Mesodermal cell (in vitro differentiated cells): ENCODE data around the gene LEF1.

Experiments
- H3K27ac ChIP-seq: 2 replicates; pipeline ENCODE4 v1.7.0; 2013; ENCODE audit warnings: mild to moderate bottlenecking, low read depth, low read length, moderate library complexity; ENCODE audit not compliant: severe bottlenecking
- H3K36me3 ChIP-seq: 2 replicates; pipeline ENCODE4 v1.7.1; 2013; ENCODE audit warnings: mild to moderate bottlenecking, low read length, moderate library complexity; ENCODE audit not compliant: control insufficient read depth, insufficient read depth
- H3K4me1 ChIP-seq: one replicate; pipeline ENCODE4 v1.7.1; 2013; ENCODE audit warnings: mild to moderate bottlenecking, low read length; ENCODE audit not compliant: insufficient read depth, control insufficient read depth, poor library complexity, severe bottlenecking
- H3K4me3 ChIP-seq: 2 replicates; pipeline ENCODE4 v1.7.0; 2013; ENCODE audit warnings: low read length, control low read depth, mild to moderate bottlenecking; ENCODE audit not compliant: insufficient read depth, poor library complexity, severe bottlenecking; ENCODE audit errors: extremely low read depth
- H3K9me3 ChIP-seq: 2 replicates; pipeline ENCODE4 v1.7.1; 2013; ENCODE audit warnings: mild to moderate bottlenecking, low read length, moderate library complexity; ENCODE audit not compliant: control insufficient read depth
- WGBS, 2 experiments: methylation state at CpG; one replicate each; pipeline ENCODE4 v1.1.5; 2013; ENCODE audit warnings: missing lambda C conversion rate in 2 of 2; ENCODE audit not compliant: insufficient coverage in 2 of 2; 5-methylcytosine and 5-hydroxymethylcytosine counted together

LEF1 gene

GRCh38 chr4:108036213-108036612 is 132.5 kb downstream of the LEF1 start:
- Histone ChIP-seq H3K27ac (no peak overlapping the region), H3K4me1 (no peaks in the 10 kb centered on the region), H3K4me3 (no peak overlapping the region), H3K36me3 (peaks cover 17% of the 10 kb centered on the region), H3K9me3 (peaks cover 6% of the 10 kb centered on the region)
- WGBS, 2 experiments: 100% methylated on average over 2 of the region's 7 CpGs

- WGBS, 2 experiments: 92 to 97% methylated on average over 5 to 6 of the region's 6 CpGs
These were observed 133.0 kb downstream of the LEF1 start for GRCh38 chr4:108035691-108036090.

GRCh38 chr4:108034565-108034964 is 134.2 kb downstream of the LEF1 start:
- Histone ChIP-seq H3K36me3 (peaks cover 21% of the 10 kb centered on the region), H3K4me1 (peaks cover 2% of the 10 kb centered on the region), H3K4me3 (no peak overlapping the region), H3K9me3 (peaks cover 6% of the 10 kb centered on the region), H3K27ac (no peak overlapping the region)
- WGBS, 2 experiments: 93 to 98% methylated on average over 7 of the region's 7 CpGs

More at GRCh38 chr4:108035691-108036090, 133.0 kb downstream of the LEF1 start:
- Histone ChIP-seq H3K36me3 (peaks cover 21% of the 10 kb centered on the region), H3K4me3 (no peak overlapping the region), H3K27ac (no peak overlapping the region), H3K9me3 (peaks cover 6% of the 10 kb centered on the region), H3K4me1 (no peaks in the 10 kb centered on the region)

- no peak overlapping the region for H3K27ac ChIP-seq
- H3K9me3 ChIP-seq: peaks cover 6% of the 10 kb centered on the region
- H3K4me1 ChIP-seq: peaks cover 2% of the 10 kb centered on the region
- no peak overlapping the region for H3K4me3 ChIP-seq
- H3K36me3 ChIP-seq: peaks cover 27% of the 10 kb centered on the region
These were observed 135.4 kb downstream of the LEF1 start for GRCh38 chr4:108033348-108033747.

- Histone ChIP-seq H3K4me3 (no peak overlapping the region), H3K36me3 (peaks cover 39% of the 10 kb centered on the region), H3K9me3 (peaks cover 6% of the 10 kb centered on the region), H3K4me1 (peaks cover 2% of the 10 kb centered on the region), H3K27ac (no peak overlapping the region)
- WGBS, 2 experiments: 89 to 100% methylated on average over 1 of the region's 4 CpGs
These were observed 137.2 kb downstream of the LEF1 start for GRCh38 chr4:108031427-108032083.

- Histone ChIP-seq H3K36me3 (peaks cover 40% of the 10 kb centered on the region), H3K4me1 (peaks cover 2% of the 10 kb centered on the region), H3K9me3 (peaks cover 6% of the 10 kb centered on the region), H3K27ac (no peak overlapping the region), H3K4me3 (no peak overlapping the region)
- WGBS, 2 experiments: no CpG with 5 or more reads among the region's 2 CpGs
These were observed 138.4 kb downstream of the LEF1 start for GRCh38 chr4:108030332-108030731.

GRCh38 chr4:108029731-108030130 is 139.0 kb downstream of the LEF1 start:
- Histone ChIP-seq H3K36me3 (peaks cover 46% of the 10 kb centered on the region), H3K9me3 (peaks cover 6% of the 10 kb centered on the region), H3K4me3 (no peak overlapping the region), H3K27ac (no peak overlapping the region), H3K4me1 (peaks cover 2% of the 10 kb centered on the region)
- 93% methylated on average over 4 to 5 of the region's 5 CpGs for WGBS, 2 experiments

GRCh38 chr4:108029016-108029720 is 139.6 kb downstream of the LEF1 start:
- no peak overlapping the region for H3K4me3 ChIP-seq
- H3K4me1 ChIP-seq: peaks cover 2% of the 10 kb centered on the region
- peaks cover 46% of the 10 kb centered on the region for H3K36me3 ChIP-seq
- H3K27ac ChIP-seq: no peak overlapping the region
- WGBS, 2 experiments: 96 to 97% methylated on average over 8 to 9 of the region's 9 CpGs
- H3K9me3 ChIP-seq: peaks cover 6% of the 10 kb centered on the region

- Histone ChIP-seq H3K9me3 (no peaks in the 10 kb centered on the region), H3K4me1 (no peaks in the 10 kb centered on the region), H3K36me3 (peaks cover 53% of the 10 kb centered on the region), H3K4me3 (no peak overlapping the region), H3K27ac (no peak overlapping the region)
These were observed 143.9 kb downstream of the LEF1 start for GRCh38 chr4:108024878-108025165.

GRCh38 chr4:108024085-108024877 is 144.5 kb downstream of the LEF1 start:
- Histone ChIP-seq H3K36me3 (peaks cover 53% of the 10 kb centered on the region), H3K4me3 (no peak overlapping the region), H3K4me1 (no peaks in the 10 kb centered on the region), H3K9me3 (no peaks in the 10 kb centered on the region), H3K27ac (no peak overlapping the region)
- WGBS, 2 experiments: 67% methylated on average over 1 of the region's 5 CpGs

- Histone ChIP-seq H3K36me3 (peaks cover 50% of the 10 kb centered on the region), H3K9me3 (no peaks in the 10 kb centered on the region), H3K27ac (no peak overlapping the region), H3K4me1 (no peaks in the 10 kb centered on the region), H3K4me3 (no peak overlapping the region)
- WGBS, 2 experiments: no CpG with 5 or more reads among the region's 2 CpGs
These were observed 149.9 kb downstream of the LEF1 start for GRCh38 chr4:108018884-108019187.
